ENCODE data around the gene GJA3. TPM values are rescaled to one million over a fixed set of nuclear protein-coding genes. Genes with fewer than 3 reads are reported as not detected.

GJA3 gene
- total and polyA plus RNA-seq, 9 of the 15 experiments (the other 6 are each of a cell fraction or from before 2014, with no cell fraction given): 0.03 to 0.13 (median 0.04) TPM; not detected in 4

- Histone ChIP-seq H3K36me3 (ENCODE audit: control insufficient read depth, insufficient read depth, low read length) (no peaks in the 10 kb centered on the region), H3K9me3 (replicated peaks; ENCODE audit: control insufficient read depth, insufficient read depth, low read depth, low read length) (no peaks in the 10 kb centered on the region), H3K9ac (ENCODE audit: insufficient read depth in 1 of 2, low read depth in 2 of 2, low read length in 2 of 2) (no peak overlapping the region), H4K20me1 (replicated peaks; ENCODE audit: control insufficient read depth, insufficient read depth, low read length) (0 out of 2 replicates have a peak, but pooled peaks cover 5% of the 10 kb centered on the region), H3K27ac (ENCODE audit: extremely low read depth, low read depth, low read length) (no peak overlapping the region), H2AFZ (ENCODE audit: low read depth, low read length) (no peak overlapping the region), H3K4me3 (no peak overlapping the region), H3K27me3 (ENCODE audit: control insufficient read depth in 2 of 2, insufficient read depth in 2 of 2, low read length in 2 of 2) (peaks cover 5 to 37% of the 10 kb centered on the region in 2 experiments; a peak in 3 of 5 replicates), H3K79me2 (ENCODE audit: control insufficient read depth, insufficient read depth, low read length) (no peaks in the 10 kb centered on the region), H3K4me1 (replicated peaks in 1 of 2; ENCODE audit: control insufficient read depth in 2 of 2, insufficient read depth in 2 of 2, low read length in 2 of 2) (peaks cover 0 to 14% of the 10 kb centered on the region in 2 experiments; a peak in 2 of 5 replicates), H3K9me1 (ENCODE audit: control insufficient read depth, insufficient read depth, low read length) (no peaks in the 10 kb centered on the region), H3K4me2 (ENCODE audit: insufficient read depth, low read length) (no peak overlapping the region)
- FAIRE-seq (no peak), DNase-seq (ENCODE audit: extremely low read depth in 1 of 4, low spot score in 3 of 4) (no peak), ATAC-seq (no peak)
- in situ Hi-C loops (cut with MboI) (no loop called here), intact Hi-C loops (cut with micrococcal nuclease) (no loop called here)
- POLR2A ChIA-PET: interaction anchor here (0.6 to 1.0 kb wide), 2 partner anchors 20 to 27 kb away, joined by 3 read pairs; no protein-coding TSS in a partner anchor
- CTCF ChIA-PET (ENCODE audit: low intra/inter-chr PET ratio): no interaction called here
- TF ChIP-seq GMEB1 (CRISPR knock-in tag; IDR thresholded peaks at IDR 0.05) (no peak), RBM14 (IDR thresholded peaks at IDR 0.05; ENCODE audit: borderline replicate concordance, insufficient read depth, low read depth, low read length) (no peak), RERE (CRISPR knock-in tag; IDR thresholded peaks at IDR 0.05; ENCODE audit: borderline replicate concordance) (no peak), BCLAF1 (IDR thresholded peaks at IDR 0.05; ENCODE audit: borderline replicate concordance in 1 of 2, control insufficient read depth in 1 of 2, low read depth in 2 of 2, low read length in 1 of 2) (no peak), ELF1 (tag; IDR thresholded peaks at IDR 0.05) (no peak), ZNF655 (CRISPR knock-in tag; IDR thresholded peaks at IDR 0.05) (no peak), HNRNPLL (IDR thresholded peaks at IDR 0.05; ENCODE audit: low read depth, low read length, poor library complexity, severe bottlenecking) (no peak), KLF1 (tag; IDR thresholded peaks at IDR 0.05) (no peak)
- WGBS (ENCODE audit: insufficient coverage, low coverage, missing lambda C conversion rate): 0% methylated on average over 4 of the region's 4 CpGs
- no TSS peak for BruUV-seq (replicated peaks)
These were observed 20.4 kb downstream of the GJA3 start for GRCh38 chr13:20140487-20140886.
